ENCODE results near the gene CD99.

GRCh38 chrX:2691543-2692220 lies 587 bp downstream of the CD99 start:
- no peak for TF ChIP-seq CTCF (IDR thresholded peaks at IDR 0.05 in 4 of 5, conservative IDR thresholded peaks at IDR 0.05 in 1 of 5)
- no peak for TF ChIP-seq POLR2A (IDR thresholded peaks at IDR 0.05)

All from gastrocnemius medialis (tissue), 4 donors.